ENCODE results near the gene MYO15B.

DNA sequence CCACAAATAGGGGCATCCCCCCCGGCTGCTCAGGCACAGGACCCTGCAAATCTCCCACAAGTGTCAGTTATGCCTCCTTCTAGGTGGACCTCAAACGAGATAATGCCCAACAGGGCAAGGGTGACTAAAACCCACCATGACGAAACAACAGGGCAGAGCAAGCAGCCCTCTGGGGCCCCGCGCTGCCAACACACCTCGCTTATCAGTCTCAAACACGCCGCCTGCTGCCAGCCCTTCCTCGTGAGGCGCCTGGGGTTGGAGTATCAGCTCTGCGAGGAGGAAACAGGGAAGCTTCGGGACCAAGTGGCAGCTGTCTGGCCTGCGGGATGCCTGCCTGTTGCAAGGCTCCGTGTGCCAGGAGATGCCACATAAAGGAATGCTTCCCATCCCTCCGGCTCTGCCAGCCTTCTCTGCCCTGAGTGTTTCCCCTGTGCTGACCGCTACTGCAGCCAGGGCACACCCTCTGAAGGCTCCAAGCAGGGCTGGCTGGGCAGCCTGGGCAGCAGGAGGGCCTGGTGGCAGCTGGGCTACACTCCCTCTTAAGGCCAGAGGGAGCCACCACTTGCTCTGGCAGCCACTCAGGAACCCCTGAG lies 48.1 kb downstream of the MYO15B start:
- TF ChIP-seq, protein P1, sequence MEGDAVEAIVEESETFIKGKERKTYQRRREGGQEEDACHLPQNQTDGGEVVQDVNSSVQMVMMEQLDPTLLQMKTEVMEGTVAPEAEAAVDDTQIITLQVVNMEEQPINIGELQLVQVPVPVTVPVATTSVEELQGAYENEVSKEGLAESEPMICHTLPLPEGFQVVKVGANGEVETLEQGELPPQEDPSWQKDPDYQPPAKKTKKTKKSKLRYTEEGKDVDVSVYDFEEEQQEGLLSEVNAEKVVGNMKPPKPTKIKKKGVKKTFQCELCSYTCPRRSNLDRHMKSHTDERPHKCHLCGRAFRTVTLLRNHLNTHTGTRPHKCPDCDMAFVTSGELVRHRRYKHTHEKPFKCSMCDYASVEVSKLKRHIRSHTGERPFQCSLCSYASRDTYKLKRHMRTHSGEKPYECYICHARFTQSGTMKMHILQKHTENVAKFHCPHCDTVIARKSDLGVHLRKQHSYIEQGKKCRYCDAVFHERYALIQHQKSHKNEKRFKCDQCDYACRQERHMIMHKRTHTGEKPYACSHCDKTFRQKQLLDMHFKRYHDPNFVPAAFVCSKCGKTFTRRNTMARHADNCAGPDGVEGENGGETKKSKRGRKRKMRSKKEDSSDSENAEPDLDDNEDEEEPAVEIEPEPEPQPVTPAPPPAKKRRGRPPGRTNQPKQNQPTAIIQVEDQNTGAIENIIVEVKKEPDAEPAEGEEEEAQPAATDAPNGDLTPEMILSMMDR (IDR thresholded peaks at IDR 0.05), result no peak
- no peak for TF ChIP-seq EZH2 (IDR thresholded peaks at IDR 0.05; ENCODE audit: borderline replicate concordance, insufficient read depth, low read depth, low read length, poor library complexity, severe bottlenecking)
